Endodermal cell (in vitro differentiated cells): ENCODE measurements around the gene TDRD9. TPM values are rescaled to one million over a fixed set of nuclear protein-coding genes. Genes with fewer than 3 reads are reported as not detected.

Experiments used
- DNase-seq: peaks from one replicate; pipeline ENCODE4 v3.0.0-alpha.2; 2017
- H3K27ac ChIP-seq: 2 replicates; pipeline ENCODE4 v1.5.1; 2013; ENCODE audit warnings: mild to moderate bottlenecking, low read depth, low read length, moderate library complexity
- H3K27me3 ChIP-seq: 2 replicates; pipeline ENCODE4 v1.6.1; 2013; ENCODE audit warnings: mild to moderate bottlenecking, low read length, moderate library complexity; ENCODE audit not compliant: insufficient read depth, control insufficient read depth, poor library complexity, severe bottlenecking
- H3K36me3 ChIP-seq: 2 replicates; pipeline ENCODE4 v1.7.0; 2013; ENCODE audit warnings: mild to moderate bottlenecking, low read length, moderate library complexity; ENCODE audit not compliant: control insufficient read depth, insufficient read depth
- H3K4me1 ChIP-seq: one replicate; pipeline ENCODE4 v1.7.0; 2013; ENCODE audit warnings: low read length; ENCODE audit not compliant: control insufficient read depth, insufficient read depth
- H3K4me3 ChIP-seq: 2 replicates; pipeline ENCODE4 v1.5.1; 2013; ENCODE audit warnings: mild to moderate bottlenecking, low read length, moderate library complexity
- H3K9ac ChIP-seq: 2 replicates; pipeline ENCODE4 v1.6.1; 2013; ENCODE audit warnings: mild to moderate bottlenecking, low read length, moderate library complexity; ENCODE audit not compliant: poor library complexity, severe bottlenecking; ENCODE audit errors: extremely low read depth
- H3K9me3 ChIP-seq: 2 replicates; pipeline ENCODE4 v1.6.1; 2013; ENCODE audit warnings: mild to moderate bottlenecking, low read length, moderate library complexity; ENCODE audit not compliant: control insufficient read depth
- H3K27ac Mint-ChIP-seq: 2 replicates; pipeline ENCODE4 v1.8.0; 2020; ENCODE audit warnings: mixed read lengths
- H3K27me3 Mint-ChIP-seq: 2 replicates; pipeline ENCODE4 v1.8.0; 2021; ENCODE audit warnings: mild to moderate bottlenecking, mixed read lengths; ENCODE audit not compliant: insufficient read depth
- H3K36me3 Mint-ChIP-seq: 2 replicates; pipeline ENCODE4 v1.8.0; 2020; ENCODE audit warnings: low read depth, mixed read lengths
- H3K4me1 Mint-ChIP-seq: 2 replicates; pipeline ENCODE4 v1.8.0; 2020; ENCODE audit warnings: mixed read lengths
- H3K4me3 Mint-ChIP-seq: 2 replicates; pipeline ENCODE4 v1.8.0; 2020; ENCODE audit warnings: mild to moderate bottlenecking, moderate library complexity, mixed read lengths
- H3K9me3 Mint-ChIP-seq: 2 replicates; pipeline ENCODE4 v1.8.0; 2020; ENCODE audit warnings: mild to moderate bottlenecking, mixed read lengths
- WGBS, 2 experiments: methylation state at CpG; one replicate each; pipeline versions ENCODE4 v1.1.5 to v1.1.7; 2013; ENCODE audit warnings: missing lambda C conversion rate in 2 of 2, mixed read lengths in 1 of 2; ENCODE audit not compliant: insufficient coverage in 1 of 2, insufficient read length in 1 of 2; 5-methylcytosine and 5-hydroxymethylcytosine counted together
- total RNA-seq, 2 donors: library from RNA; stranded (reverse); fragmentation: NEBNext Ultra II Directional in 1 of 2; extraction: Animal tissue kit (Norgen Biotek cat#: 25700) in 1 of 2; gene quantifications; 2 replicates in 1 of 2; 3 replicates in 1 of 2; pipeline ENCODE4 v1.2.1, GENCODE V29; 2021
- TF ChIP-seq, protein P1 (sequence below): fragments of 200-600 bp; sonication (generic); conservative IDR thresholded peaks from 2 replicates; pipeline ENCODE4 v1.5.0; 2021; ENCODE audit warnings: antibody characterized with exemption, mild to moderate bottlenecking

Gene TDRD9
- total RNA-seq, 2 donors from 2014 or later: not detected

GRCh38 chr14:103931422-103931821, 3.2 kb downstream of the TDRD9 start:
- no peak for DNase-seq
- no peak overlapping the region for H3K4me3 Mint-ChIP-seq
- TF ChIP-seq, protein P1, sequence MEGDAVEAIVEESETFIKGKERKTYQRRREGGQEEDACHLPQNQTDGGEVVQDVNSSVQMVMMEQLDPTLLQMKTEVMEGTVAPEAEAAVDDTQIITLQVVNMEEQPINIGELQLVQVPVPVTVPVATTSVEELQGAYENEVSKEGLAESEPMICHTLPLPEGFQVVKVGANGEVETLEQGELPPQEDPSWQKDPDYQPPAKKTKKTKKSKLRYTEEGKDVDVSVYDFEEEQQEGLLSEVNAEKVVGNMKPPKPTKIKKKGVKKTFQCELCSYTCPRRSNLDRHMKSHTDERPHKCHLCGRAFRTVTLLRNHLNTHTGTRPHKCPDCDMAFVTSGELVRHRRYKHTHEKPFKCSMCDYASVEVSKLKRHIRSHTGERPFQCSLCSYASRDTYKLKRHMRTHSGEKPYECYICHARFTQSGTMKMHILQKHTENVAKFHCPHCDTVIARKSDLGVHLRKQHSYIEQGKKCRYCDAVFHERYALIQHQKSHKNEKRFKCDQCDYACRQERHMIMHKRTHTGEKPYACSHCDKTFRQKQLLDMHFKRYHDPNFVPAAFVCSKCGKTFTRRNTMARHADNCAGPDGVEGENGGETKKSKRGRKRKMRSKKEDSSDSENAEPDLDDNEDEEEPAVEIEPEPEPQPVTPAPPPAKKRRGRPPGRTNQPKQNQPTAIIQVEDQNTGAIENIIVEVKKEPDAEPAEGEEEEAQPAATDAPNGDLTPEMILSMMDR: no peak
- Histone ChIP-seq H3K9ac (no peak overlapping the region), H3K36me3 (no peaks in the 10 kb centered on the region), H3K27ac (no peak overlapping the region), H3K4me1 (no peaks in the 10 kb centered on the region), H3K27me3 (no peaks in the 10 kb centered on the region), H3K4me3 (no peak overlapping the region), H3K9me3 (no peaks in the 10 kb centered on the region)
- peaks cover 3% of the 10 kb centered on the region for H3K27me3 Mint-ChIP-seq
- no peak overlapping the region for H3K27ac Mint-ChIP-seq
- no peaks in the 10 kb centered on the region for H3K36me3 Mint-ChIP-seq
- 83 to 89% methylated on average over 1 to 3 of the region's 3 CpGs for WGBS, 2 experiments
- no peaks in the 10 kb centered on the region for H3K4me1 Mint-ChIP-seq
- H3K9me3 Mint-ChIP-seq: peaks cover 5% of the 10 kb centered on the region

DNA sequence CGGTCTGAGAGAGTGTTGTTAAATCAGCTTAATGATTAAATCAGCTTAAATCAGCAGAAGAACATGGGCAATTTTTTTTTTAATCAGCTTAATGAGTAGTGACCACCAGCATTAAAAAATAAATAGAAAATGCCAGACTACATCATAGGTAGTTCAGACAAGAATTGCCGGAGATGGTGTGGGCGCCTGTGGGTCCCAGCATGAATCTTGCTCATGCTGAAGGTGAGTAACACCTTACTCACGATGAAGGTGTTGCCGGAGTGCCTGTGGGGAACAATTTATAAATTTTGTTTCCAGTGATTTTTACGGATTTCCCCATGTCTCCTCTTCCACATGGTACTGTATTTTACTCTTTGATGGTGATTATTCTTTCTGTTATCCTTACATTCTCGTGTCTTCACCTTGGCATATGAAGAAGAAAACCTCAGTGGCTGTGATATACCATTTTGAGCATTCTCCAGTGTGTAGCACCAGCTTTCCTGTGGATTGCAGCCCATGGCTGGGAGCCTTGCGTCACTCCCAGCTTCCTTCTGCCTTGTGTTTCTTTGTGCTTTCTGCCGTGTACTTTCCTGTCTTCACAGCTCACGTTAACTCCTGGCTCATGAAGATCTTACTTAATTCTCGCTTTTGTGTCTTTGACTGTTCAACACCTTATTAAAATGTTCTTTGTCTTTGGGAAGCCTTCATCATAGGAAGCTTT, 4.7 kb downstream of the TDRD9 start:
- TF ChIP-seq, protein P1: no peak
- Mint-ChIP-seq H3K36me3 (no peaks in the 10 kb centered on the region), H3K4me3 (no peak overlapping the region), H3K4me1 (peaks cover 2% of the 10 kb centered on the region), H3K9me3 (no peaks in the 10 kb centered on the region), H3K27ac (no peak overlapping the region), H3K27me3 (peaks cover 3% of the 10 kb centered on the region)
- no peak overlapping the region for H3K4me3 ChIP-seq
- DNase-seq: no peak
- no peaks in the 10 kb centered on the region for H3K9me3 ChIP-seq
- no peak overlapping the region for H3K27ac ChIP-seq
- WGBS, 2 experiments: 95 to 97% methylated on average over 8 to 11 of the region's 11 CpGs
- no peaks in the 10 kb centered on the region for H3K4me1 ChIP-seq
- no peak overlapping the region for H3K9ac ChIP-seq
- no peaks in the 10 kb centered on the region for H3K27me3 ChIP-seq
- no peaks in the 10 kb centered on the region for H3K36me3 ChIP-seq

GRCh38 chr14:103935102-103935501, 6.8 kb downstream of the TDRD9 start:
- Histone ChIP-seq H3K36me3 (no peaks in the 10 kb centered on the region), H3K27me3 (no peaks in the 10 kb centered on the region), H3K9ac (no peak overlapping the region), H3K4me3 (no peak overlapping the region), H3K9me3 (no peaks in the 10 kb centered on the region), H3K27ac (no peak overlapping the region), H3K4me1 (no peaks in the 10 kb centered on the region)
- Mint-ChIP-seq H3K4me3 (no peak overlapping the region), H3K4me1 (peaks cover 2% of the 10 kb centered on the region), H3K36me3 (no peaks in the 10 kb centered on the region), H3K27ac (no peak overlapping the region), H3K27me3 (no peaks in the 10 kb centered on the region), H3K9me3 (no peaks in the 10 kb centered on the region)
- TF ChIP-seq, protein P1: no peak
- 75 to 93% methylated on average over 2 of the region's 2 CpGs for WGBS, 2 experiments
- no peak for DNase-seq
